GM12874 (cell line): ENCODE data around the gene SPRR2B.

Experiments
- TF ChIP-seq, protein P1 (sequence below): IDR thresholded peaks from 2 replicates; pipeline ENCODE4 v1.5.1; 2011; ENCODE audit warnings: low read depth, mild to moderate bottlenecking, control low read depth, low read length, moderate library complexity; ENCODE audit not compliant: insufficient read depth

SPRR2B gene

DNA sequence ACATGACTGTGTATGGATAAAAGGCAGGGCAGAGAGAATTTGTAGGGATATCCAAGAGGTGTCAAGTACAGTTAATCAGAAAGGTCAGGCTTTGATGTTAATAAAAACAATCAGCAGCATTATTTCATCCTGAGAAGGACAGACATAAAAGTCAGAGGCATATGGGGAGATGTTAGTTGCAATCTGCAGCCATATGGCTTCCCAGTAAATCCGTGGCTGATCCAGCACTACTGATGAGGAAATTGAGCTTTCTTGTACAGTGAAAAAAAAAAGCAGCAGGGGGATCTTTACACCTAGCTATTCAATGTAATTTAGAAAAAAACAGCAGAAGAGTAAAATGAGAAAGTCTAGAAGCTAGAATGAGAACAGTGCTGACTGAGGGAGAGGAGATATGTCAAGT, 42.6 kb downstream of the SPRR2B start:
- TF ChIP-seq, protein P1, sequence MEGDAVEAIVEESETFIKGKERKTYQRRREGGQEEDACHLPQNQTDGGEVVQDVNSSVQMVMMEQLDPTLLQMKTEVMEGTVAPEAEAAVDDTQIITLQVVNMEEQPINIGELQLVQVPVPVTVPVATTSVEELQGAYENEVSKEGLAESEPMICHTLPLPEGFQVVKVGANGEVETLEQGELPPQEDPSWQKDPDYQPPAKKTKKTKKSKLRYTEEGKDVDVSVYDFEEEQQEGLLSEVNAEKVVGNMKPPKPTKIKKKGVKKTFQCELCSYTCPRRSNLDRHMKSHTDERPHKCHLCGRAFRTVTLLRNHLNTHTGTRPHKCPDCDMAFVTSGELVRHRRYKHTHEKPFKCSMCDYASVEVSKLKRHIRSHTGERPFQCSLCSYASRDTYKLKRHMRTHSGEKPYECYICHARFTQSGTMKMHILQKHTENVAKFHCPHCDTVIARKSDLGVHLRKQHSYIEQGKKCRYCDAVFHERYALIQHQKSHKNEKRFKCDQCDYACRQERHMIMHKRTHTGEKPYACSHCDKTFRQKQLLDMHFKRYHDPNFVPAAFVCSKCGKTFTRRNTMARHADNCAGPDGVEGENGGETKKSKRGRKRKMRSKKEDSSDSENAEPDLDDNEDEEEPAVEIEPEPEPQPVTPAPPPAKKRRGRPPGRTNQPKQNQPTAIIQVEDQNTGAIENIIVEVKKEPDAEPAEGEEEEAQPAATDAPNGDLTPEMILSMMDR, result no peak

DNA sequence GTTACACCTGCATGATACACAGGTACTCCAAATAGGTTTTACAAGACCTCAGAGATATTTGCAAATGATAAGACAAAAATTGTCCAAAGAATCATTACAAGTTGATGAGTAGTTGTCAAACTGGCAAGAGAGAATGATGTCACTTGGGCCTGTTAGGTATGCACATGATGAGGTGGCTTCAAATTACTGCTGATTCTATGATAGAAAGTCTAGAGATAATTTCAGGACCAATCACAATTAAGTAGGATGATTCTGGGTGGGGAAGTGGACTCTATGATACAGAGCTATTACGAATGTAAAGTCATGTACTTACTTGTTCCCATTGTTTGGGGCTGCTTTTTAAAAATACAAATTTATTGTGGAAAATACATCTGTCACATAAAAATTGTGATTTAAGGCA, 45.6 kb downstream of the SPRR2B start:
- TF ChIP-seq, protein P1, result no peak

DNA sequence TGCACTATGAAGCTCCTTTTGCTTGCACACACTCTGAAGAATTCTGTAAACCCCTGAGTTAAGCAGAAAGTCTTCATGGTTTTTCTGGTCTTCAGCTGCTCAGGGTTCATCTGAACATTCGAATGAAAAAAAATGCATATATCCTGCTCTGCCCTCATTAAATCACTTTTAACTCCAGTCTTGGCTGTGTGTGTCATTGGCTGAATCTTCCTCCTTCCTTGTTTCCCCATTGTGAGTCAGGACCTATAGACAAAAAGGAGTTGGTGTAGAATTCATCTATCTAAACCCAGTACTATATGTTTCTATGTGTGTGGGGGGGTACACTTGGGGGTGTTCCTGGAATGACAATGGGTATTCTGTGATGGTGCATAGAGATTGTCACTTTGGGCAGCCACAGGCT, 47.0 kb downstream of the SPRR2B start:
- TF ChIP-seq, protein P1, result no peak

DNA sequence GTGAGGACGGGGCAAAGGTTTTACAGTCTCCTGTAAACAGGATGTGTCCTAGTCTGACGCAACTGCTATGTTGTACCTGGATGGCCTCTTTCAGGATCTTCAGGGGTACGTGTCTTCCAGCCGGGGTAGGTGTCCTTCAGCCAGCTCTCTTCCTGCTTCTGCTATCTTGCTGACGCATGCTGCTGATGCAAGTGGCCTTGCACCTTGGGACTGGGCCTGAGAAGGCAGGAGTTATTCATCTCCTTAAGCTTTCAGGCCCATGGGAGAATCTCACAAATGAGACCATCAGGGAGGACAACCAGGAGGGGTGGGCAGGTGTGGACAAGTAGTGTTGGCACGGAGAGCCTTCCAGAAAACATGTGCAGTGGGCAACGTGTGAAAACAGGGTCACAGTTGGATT, 48.3 kb downstream of the SPRR2B start:
- TF ChIP-seq, protein P1, result no peak
